IPS-NIHi7 (cell line): Measurements from ENCODE around the gene PRKAR2B.

Experiments
- DNase-seq: peaks from one replicate; pipeline ENCODE4 v3.0.0; 2012; ENCODE audit warnings: mixed read lengths; ENCODE audit errors: extremely low spot score

Gene PRKAR2B

DNA sequence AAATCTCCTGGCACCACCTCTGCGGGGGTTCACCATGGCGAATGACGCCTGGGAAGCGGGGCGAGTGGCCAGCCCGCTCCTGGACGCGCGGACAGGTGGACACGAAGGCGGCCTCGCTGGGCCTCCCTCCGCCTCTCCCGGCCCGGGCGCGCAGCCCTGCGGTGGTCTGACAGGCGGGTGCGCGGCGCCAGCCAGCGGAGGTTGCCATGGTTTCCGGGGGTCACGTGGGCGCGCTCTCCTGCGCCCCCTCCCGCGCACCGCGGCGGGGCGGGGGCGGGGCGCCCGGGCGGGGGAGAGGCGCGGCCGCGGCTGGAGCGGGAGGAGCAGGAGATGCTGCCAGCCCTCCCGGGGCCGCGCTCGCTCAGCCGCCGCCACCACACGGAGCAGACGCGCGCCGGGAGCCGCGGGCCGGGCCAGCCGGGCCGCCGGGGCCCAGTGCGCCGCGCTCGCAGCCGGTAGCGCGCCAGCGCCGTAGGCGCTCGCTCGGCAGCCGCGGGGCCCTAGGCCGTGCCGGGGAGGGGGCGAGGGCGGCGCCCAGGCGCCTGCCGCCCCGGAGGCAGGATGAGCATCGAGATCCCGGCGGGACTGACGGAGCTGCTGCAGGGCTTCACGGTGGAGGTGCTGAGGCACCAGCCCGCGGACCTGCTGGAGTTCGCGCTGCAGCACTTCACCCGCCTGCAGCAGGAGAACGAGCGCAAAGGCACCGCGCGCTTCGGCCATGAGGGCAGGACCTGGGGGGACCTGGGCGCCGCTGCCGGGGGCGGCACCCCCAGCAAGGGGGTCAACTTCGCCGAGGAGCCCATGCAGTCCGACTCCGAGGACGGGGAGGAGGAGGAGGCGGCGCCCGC, at the start of gene PRKAR2B:
Gene PRKAR2B, plus strand, starts transcription at position 359 of the 848 bp plus-strand sequence. Its CDS starts 203 bp downstream, at position 562.
- DNase-seq, result peak; percentile 94

DNA sequence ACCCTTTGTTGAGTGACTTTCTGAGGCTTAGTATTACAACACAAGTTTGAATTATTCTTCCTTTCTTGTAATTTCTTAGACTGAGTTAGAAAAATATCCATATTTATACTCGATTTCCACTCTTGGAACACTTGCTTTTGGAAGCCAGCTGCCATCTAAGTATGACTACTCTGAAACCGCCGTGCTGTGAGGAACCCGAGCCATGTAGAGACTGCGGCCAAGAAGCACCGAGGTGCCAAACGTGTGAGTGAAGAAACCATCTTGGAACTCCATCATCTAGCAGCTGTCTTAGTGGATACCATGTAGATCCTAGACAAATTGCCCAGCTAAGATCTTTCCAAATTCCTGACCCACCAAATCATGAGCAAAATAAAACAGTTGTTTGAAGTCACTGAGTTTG, 49.7 kb upstream of the PRKAR2B start:
- DNase-seq, result no peak

DNA sequence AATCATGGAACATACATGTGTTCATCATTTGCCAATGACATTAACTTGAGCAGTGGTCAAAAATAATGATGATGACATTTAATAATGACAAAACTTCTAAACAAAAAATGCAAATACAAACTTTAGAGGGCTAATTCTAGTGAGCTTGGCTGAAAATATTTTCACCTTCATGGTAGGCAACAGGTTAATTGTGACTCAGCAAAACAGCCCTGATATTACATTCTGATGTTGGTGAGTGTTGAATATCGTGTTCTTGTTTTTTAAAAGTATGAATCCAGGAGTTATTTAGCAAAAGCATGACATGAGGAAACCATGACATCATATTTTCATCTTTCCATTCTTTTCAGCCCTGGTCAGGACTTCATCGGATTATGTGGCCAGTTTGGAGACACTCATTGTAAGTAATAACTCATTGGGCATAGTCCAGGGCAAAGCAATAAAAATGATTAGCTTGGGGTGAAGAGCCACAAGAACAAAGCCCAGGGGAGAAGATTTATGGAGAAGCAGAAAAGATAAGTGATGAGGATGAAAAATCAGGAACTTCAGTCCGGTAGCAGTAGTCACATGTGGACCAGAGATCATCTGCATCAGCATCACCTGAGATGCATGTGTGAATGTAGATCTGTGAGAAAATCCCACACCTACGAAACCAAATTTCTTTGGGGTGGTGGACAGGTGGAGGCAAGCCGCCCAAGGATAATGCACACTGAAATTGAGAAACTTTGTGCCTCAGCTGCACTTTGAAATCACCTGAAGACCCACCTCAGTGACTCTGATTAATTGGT, 46.8 kb upstream of the PRKAR2B start:
- no peak for DNase-seq

DNA sequence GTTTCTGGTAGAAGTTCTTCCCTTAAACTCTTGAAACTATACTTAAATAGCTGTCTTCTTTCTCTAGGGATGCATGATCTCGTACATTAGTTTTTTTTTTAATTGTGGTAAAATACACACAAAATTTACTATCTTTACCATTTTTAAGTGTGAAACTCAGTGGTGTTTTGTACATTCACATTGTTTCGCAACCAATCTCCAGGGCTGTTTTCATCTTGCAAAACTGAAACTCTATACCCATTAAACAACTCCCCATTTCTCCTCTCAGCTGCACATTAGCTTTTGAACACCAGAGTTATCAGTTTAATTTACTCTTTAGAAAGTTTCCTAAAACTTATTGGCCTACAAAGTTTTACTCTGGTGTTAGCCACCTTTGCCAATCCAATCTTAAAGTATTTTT, 45.5 kb upstream of the PRKAR2B start:
- DNase-seq, result no peak

DNA sequence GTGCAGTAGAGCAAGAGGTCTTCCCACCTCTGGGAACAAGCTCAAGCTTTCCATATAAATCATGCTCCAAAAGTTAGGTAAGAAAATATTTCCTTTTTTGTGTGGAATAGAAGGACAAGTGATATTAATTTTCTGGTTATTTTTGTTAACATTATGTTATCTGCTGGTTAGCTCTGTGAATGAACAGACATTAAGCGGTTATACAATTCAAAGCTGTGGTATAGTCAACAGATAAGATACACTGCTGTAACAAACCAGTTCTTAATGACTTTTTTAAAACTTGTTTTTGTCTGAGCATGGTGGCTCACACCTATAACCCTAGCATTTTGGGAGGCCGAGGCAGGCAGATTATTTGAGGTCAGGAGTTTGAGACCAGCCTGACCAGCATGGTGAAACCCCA, 43.0 kb upstream of the PRKAR2B start:
- DNase-seq, result no peak

DNA sequence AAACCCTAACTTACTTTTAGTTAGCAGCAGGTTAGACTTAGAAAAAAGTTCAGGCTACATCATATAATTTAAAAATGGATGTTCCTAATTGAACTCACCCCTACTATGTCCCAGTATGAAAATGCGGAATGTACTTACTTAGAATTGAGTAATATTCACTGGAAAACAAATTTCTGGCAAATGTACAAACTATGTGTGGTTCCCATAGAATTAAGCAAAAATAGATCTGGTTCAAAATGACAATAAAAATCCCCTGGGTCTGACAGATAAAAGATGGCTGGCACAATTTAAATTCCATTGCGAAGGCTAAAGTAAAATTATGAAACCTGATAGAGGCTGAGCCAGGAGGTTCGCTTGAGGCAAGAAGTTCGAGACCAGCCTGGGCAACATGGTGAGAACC, 42.4 kb upstream of the PRKAR2B start:
- DNase-seq, result no peak

DNA sequence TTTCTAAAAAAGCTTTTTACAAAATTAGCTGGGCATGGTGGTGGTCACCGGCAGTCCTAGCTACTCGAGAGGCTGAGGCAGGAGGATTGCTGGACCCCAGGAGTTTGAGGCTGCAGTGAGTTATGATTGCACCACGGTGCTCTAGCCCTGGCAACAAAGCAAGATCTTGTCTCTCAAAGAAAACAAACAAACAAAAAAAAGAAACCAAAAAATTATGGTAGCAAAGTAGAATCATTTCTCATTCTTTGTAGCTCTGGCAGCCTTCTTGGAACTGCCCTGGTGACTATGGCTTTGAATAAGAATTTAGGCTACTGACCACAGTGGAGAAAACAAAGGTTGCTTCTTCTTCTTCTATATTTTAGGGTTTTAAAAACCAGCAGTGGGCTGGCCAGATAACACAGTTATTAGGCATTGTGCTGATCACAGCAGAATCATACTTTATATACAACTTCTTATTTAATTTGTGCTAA, 41.9 kb upstream of the PRKAR2B start:
- DNase-seq, result no peak

DNA sequence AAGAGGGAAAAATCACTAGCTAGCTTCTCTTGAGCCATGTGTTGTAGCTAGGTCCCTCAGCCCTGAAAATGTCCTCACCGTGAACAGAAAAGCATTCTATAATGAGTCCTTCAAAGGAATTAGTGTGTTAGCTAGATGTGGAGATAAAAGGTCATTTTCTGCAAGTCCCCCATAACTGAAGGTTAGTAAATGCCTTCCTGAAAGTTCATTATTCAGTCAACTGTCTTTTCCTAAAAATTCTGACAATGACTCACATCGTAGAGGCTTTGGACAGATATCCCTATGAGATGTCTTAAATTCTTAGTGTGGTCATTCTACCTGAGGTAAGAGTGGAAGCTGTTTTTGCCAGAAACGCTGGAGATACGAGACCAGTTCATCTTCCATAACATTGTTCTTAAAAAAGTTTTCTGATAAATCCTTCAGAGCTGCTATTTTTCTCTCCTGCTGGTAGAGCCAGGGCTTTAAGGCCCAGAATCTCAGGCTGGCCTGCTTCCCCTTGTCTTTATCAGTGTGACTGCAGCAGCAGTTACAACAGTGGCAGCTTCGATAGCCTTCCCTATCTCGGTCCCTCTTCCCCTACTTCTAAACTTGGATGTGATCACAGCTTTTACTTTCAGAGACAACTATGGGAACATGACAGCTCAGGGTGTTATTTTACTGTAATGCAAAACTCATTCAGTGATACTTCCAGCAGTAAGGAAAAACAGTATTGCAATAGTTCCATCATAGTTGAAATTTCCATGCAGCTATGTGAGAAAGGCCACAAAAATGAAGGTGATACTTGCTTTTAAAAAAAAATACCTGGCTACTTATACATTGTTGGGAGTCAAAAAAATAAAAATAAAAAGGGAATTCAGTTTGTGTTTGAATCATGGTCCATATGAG, 37.3 kb upstream of the PRKAR2B start:
- no peak for DNase-seq

DNA sequence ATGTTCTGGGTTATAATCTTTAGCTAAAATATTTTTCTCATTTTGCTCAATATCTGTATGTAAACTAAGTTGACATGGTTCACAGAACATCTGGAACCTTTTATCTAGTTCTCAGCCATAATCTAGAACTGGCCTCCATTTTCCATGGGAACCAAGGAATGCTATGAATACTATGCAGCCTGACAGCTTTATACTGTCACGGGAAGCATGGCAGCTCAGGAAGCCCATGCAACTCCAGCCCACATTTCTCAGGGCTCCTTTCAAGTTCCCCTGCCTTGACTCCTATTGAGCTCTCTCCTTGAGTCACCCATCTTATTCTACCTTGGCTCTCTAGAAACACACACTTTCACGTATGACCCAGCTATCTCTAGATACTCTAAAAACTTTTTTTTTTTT, 36.6 kb upstream of the PRKAR2B start:
- no peak for DNase-seq

DNA sequence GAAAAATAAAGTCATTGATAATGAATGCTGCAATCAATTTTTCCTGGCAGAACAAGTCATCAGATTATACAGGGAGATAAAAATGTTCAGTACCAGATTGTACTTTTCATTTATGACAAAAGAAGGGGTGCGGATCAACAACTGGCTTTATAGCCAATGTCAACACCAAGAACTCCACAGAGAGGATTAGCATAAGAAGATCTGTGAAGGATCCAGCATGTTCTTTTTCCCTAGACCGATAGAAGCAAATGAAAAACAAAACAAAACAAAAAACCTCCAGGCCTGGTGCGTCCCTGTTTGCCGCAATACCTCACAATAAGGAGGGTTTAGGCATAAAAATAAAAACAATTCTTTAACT, 34.7 kb upstream of the PRKAR2B start:
- DNase-seq, result no peak

DNA sequence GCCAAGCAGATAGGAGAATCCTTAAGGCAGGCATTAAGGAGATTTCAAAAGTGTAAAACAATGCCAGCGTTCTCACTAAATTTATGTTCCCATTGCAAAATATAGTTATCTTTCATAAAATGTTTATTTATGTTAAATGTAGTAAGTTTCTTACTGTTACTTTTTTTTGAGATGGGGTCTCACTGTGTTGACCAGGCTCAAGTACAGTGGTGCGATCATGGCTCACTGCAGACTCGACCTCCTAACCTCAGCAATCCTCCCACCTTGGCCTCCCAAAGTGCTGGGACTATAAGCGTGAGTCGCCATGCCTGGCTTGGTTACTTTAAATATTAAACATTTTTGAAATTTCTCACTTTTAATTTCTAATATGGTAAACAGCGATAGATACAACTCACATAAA, 31.8 kb upstream of the PRKAR2B start:
- no peak for DNase-seq

DNA sequence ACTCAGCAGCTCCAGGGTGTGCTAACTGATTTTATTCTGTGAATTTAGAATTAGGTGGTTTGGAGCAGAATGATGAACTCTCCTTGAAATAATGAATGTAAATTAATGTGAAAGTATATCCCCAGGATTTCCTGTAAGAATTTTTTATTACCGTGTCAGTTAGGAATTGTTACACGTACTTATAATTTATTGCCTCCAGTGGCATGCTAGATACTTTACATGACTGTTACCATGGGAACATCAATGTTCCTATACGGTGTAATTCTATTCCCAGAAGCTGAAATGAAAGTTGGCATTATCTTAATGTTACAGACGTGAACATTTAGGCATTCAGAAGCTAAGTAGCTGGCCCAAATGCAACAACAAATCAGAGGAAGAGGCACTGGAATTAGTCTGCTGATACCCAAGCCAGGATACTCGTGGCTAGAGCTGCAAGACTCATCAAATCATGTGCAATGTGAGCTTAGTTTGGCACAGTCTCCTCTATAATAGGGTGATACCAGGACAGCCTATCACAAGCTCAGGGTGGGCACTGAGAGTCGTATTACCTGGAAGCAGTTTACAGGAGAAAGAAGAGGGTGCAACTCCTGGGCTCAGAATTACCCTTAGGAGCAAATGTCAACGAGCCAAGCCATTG, 30.0 kb upstream of the PRKAR2B start:
- DNase-seq, result no peak

DNA sequence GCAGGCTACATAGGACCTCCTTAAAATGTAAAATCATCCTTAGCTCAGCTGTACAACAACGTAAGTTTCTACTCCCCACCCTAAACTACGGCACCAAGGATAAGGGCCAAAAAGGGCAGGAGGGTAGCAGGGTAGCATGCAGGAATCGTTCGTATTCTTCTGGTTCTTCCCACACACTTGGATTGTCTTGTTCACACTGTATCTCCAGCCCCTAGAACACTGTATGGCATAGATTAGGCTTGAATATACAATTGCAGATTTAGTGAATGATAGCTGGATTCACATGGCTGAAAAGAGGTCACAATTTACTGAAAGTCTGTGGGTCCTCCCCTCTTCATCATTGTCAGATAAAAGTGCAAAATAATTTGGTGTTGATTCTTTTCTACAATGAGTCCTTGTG, 28.2 kb upstream of the PRKAR2B start:
- DNase-seq, result no peak

DNA sequence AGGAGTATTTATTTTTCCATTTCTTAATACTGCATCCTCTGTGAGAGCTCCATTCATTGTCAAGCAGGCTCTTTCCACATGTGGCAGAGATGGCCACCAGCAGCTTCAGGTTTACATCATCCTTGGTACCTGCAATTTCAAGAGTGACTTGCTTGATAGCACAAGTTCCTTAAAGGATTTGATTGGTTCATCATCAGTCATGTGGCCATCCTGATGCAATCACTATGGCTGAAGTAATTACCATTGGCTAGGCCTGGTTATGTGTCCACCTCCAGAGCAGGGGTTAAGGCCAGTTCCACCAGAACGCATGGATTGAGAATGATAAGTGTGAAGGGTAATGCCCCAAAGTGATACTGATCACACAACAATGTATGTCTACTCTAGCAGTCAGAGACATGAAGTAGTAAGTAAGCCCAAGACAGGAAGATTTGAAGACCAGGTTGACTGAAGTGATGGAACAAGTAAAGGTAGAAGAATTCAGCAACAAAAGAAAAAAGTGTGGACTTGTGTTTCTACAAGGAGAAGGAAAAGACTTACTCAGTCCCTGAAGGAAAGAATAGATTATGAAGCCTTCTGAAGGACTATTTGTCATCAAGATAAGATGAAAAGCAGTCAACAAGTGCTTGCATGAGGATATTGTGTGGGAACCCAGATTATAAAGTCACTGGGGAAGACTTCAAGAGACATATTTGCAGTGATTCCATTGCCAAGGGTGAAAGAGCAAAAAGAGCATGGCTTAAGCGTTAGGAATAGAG, 26.4 kb upstream of the PRKAR2B start:
- no peak for DNase-seq

DNA sequence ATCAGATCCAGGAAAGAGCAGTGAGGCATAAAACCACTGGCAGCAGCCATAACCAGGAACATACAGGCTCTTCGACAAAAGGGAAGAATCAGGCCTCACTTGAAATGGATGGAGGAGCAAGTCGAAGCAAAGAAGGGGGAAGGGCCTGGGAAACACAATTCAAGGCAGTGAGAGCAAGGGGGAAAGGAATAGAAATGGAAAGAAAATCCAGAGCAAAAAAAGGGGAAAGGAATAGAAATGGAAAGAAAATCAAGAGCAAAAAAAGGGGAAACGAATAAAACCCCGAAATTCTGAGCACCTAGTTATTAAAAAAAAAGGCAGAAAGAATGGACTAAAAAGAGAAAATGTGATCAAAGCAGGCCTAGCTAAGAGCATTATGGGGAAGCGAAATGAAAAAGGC, 24.1 kb upstream of the PRKAR2B start:
- no peak for DNase-seq

DNA sequence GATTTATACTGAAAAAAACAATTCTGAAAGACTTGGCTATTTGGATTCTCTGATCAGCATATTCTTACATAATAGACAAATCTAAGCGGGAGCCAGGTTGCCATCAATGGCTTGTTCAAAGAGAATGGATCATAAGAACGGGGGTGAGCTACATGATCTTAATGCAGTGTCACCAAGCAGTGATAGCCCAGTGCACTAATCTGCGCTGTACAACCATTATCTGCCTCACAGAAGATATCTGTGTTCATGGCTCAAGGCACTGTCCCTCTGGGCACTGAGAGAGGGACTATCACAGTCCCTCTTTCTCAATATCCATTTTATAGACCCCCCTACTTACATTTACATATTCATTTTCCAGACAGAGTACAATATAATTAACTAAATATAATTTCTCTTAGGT, 22.9 kb upstream of the PRKAR2B start:
- DNase-seq, result no peak

DNA sequence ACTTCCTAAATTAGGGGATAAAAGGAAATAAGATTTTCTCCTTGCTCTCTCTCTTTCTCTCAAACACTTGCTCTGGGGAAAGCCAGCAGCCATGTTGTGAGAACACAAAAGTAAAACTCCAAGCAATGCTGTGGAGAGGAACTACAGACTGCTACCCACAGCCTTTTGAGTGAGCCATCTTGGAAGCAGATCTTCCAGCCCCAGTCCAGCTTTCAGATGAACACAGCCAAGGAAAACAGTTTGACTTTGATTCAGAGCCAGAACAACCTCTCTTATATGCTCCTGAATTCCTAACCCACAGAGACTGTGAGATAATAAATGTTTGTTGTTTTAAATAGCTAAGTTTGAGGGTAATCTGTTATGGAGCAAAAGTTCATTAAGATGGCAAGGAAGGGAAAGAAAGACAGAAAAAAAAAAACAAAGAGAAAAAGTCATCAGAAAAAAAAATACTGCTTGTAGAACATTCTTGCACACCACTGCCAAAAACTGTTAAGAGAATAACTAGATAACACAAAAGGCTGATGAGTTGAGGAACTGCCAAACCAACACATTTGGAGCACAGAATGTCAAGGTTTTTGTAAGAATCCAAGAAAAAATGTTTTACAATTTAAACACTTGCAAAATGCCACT, 20.9 kb upstream of the PRKAR2B start:
- DNase-seq, result no peak

DNA sequence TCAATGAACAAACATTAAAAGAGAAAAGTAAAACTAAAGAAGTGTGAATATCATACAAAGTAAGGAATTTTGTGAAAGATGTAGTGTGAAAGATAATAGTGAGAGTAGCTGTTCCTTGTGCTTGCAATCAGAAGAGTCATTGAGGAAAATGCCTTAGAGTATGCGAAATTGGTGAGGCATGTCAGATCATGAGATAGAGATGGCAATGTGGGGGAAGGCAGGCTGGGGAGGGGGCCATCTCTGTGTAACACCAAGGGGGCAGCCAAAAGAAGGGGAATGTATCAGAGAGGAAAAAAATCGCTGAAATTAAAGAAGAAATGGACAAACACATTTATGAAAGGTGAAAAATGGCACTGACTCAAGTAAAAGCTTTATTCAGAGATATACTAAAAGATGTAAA, 19.6 kb upstream of the PRKAR2B start:
- no peak for DNase-seq

DNA sequence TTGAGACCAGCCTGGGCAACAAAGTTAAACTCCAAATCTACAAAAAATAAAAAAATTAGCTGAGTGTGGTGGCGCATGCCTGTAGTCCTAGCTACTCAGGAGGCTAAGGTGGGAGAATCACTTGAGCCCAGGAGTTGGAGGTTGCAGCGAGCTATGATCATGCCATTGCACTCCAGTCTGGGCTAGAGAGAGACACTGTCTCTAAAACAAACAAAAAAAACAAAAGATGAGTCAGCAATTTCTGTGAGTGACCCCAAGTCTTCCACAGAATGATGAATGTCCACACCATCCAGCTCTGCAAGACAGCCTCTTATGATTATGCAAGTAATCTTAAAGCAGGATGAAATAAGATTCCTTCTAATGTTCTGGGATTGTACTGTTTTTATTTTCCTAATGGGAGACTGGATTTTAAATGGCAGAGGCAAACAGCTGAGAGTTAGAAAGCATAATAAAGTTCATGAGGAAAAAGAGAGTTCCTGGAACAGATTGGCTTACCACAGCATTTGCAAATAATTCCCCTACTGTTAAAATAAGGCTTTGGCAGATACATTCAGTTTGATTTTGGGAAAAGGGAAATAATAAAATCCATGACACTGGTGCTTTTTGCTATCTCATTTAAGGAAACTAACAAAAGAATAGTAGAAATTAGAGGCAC, 18.9 kb upstream of the PRKAR2B start:
- no peak for DNase-seq

DNA sequence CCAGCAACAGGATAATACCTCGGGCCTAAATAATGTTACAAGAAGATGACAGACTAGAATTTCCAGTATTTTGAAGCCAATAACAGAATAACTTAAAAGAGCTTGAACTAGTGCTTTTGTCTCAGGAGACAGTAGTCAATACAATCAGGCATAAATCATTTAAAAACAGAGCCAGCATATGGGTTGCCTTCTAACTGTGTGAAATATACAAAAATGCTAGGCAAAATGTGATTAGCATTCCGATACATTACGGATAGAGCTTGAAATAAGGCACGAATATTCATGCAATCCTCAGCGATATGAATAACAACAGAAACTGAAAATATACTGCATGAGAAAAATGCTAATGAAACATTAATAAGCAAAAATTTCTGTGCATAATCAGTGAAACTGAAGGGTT, 18.3 kb upstream of the PRKAR2B start:
- DNase-seq, result no peak
